ENCODE data around the gene LMAN2.

DNA sequence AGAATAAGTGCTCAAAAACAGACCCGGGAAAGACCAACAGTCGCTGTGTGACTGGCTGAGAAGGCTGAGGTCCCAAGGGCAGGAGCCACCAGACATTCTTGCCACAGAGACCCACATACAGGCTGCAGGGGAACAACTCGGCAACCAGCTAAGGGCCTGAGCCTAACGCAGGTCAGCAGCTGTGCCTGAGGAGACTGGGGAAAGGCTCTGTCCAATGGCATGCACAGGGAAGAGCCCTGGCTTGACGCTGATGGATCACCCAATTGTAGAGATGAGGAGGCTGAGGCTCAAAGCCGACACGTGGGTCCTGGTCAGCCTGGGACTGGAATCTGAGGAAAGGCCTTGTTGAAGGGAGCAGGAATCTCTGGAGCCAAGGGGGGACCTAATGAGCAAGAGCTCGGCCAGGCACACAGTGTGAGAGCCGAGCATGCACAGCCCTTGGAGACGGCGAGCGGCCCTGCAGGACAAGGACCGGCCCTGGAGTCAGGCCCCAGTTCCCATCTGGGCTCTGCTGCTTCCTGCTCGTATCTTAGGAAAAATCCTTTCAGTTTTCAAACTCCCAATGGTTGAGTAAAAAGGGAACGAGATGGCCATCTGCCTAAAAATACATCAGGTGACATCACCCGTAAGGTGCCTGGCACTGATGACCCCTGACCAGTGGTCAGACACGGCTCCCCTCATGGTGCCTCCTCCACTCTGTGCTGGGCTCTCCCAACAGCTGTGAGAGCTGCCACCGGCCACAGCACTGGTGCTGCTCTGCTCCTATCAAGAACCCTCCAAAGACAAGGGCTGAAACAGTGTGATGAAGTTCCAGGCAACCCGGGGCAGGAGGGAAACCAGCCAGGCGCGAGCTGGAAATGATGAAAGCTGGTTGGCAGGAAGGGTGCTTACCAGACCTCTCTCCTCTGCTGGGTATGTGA is 16.4 kb downstream of the LMAN2 start:
- TF ChIP-seq, protein P1, sequence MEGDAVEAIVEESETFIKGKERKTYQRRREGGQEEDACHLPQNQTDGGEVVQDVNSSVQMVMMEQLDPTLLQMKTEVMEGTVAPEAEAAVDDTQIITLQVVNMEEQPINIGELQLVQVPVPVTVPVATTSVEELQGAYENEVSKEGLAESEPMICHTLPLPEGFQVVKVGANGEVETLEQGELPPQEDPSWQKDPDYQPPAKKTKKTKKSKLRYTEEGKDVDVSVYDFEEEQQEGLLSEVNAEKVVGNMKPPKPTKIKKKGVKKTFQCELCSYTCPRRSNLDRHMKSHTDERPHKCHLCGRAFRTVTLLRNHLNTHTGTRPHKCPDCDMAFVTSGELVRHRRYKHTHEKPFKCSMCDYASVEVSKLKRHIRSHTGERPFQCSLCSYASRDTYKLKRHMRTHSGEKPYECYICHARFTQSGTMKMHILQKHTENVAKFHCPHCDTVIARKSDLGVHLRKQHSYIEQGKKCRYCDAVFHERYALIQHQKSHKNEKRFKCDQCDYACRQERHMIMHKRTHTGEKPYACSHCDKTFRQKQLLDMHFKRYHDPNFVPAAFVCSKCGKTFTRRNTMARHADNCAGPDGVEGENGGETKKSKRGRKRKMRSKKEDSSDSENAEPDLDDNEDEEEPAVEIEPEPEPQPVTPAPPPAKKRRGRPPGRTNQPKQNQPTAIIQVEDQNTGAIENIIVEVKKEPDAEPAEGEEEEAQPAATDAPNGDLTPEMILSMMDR (IDR thresholded peaks at IDR 0.05) = no peak
- TF ChIP-seq POLR2A (IDR thresholded peaks at IDR 0.05) = no peak
